Neural progenitor cell (in vitro differentiated cells): ENCODE measurements around the gene NXPH2. TPM values are rescaled to one million over a fixed set of nuclear protein-coding genes. Genes with fewer than 3 reads are reported as not detected.

ENCODE experiments used
- DNase-seq: peaks from one replicate; pipeline ENCODE4 v3.0.0-alpha.2; 2016; ENCODE audit warnings: low spot score
- H2AFZ ChIP-seq: fragments of 200-600 bp; sonication (generic); replicated peaks from 2 replicates; pipeline ENCODE4 v1.6.1; 2016; ENCODE audit warnings: antibody characterized with exemption
- H3F3A ChIP-seq: fragments of 200-600 bp; sonication (generic); 2 replicates; pipeline ENCODE4 v1.6.1; 2016; ENCODE audit warnings: antibody characterized with exemption, low read depth
- H3K27ac ChIP-seq: fragments of 200-600 bp; sonication (generic); 2 replicates; pipeline ENCODE4 v1.5.1; 2016; ENCODE audit warnings: mild to moderate bottlenecking
- H3K27me3 ChIP-seq: fragments of 200-600 bp; sonication (generic); 2 replicates; pipeline ENCODE4 v1.6.1; 2016; ENCODE audit warnings: mild to moderate bottlenecking, moderate library complexity
- H3K36me3 ChIP-seq: fragments of 200-600 bp; sonication (generic); 2 replicates; pipeline ENCODE4 v1.5.1; 2016
- H3K4me1 ChIP-seq: fragments of 200-600 bp; sonication (generic); 2 replicates; pipeline ENCODE4 v1.6.1; 2016; ENCODE audit warnings: mixed run types
- H3K4me2 ChIP-seq: fragments of 200-600 bp; sonication (generic); 2 replicates; pipeline ENCODE4 v1.6.1; 2016
- H3K4me3 ChIP-seq: fragments of 200-600 bp; sonication (generic); 2 replicates; pipeline ENCODE4 v1.5.1; 2016
- H3K79me2 ChIP-seq: fragments of 200-600 bp; sonication (generic); 2 replicates; pipeline ENCODE4 v1.6.1; 2016; ENCODE audit warnings: low read depth
- H3K9ac ChIP-seq: fragments of 200-600 bp; sonication (generic); 2 replicates; pipeline ENCODE4 v1.6.1; 2016
- H3K9me3 ChIP-seq: fragments of 200-600 bp; sonication (generic); 2 replicates; pipeline ENCODE4 v1.5.1; 2016; ENCODE audit warnings: low read depth
- H4K20me1 ChIP-seq: fragments of 200-600 bp; sonication (generic); 2 replicates; pipeline ENCODE4 v1.6.1; 2016; ENCODE audit warnings: low read depth
- H3K27ac Mint-ChIP-seq: 3 replicates; pipeline ENCODE4 v1.8.0; 2021; ENCODE audit warnings: mixed read lengths
- H3K27me3 Mint-ChIP-seq: 2 replicates; pipeline ENCODE4 v1.8.0; 2022; ENCODE audit warnings: low read depth, mild to moderate bottlenecking, inconsistent platforms, moderate library complexity, mixed read lengths; ENCODE audit not compliant: insufficient read depth
- H3K36me3 Mint-ChIP-seq: 3 replicates; pipeline ENCODE4 v1.8.0; 2021; ENCODE audit warnings: mixed read lengths
- H3K4me1 Mint-ChIP-seq: 3 replicates; pipeline ENCODE4 v1.8.0; 2021; ENCODE audit warnings: mixed read lengths
- H3K4me3 Mint-ChIP-seq: 3 replicates; pipeline ENCODE4 v1.8.0; 2021; ENCODE audit warnings: mild to moderate bottlenecking, moderate library complexity, mixed read lengths
- H3K9me3 Mint-ChIP-seq: 3 replicates; pipeline ENCODE4 v1.8.0; 2020; ENCODE audit warnings: mixed read lengths
- CTCF ChIP-seq: fragments of 200-600 bp; sonication (generic); IDR thresholded peaks from 2 replicates; pipeline ENCODE4 v1.5.1; 2017; ENCODE audit warnings: antibody characterized with exemption, mild to moderate bottlenecking
- EZH2 ChIP-seq: fragments of 200-600 bp; sonication (generic); IDR thresholded peaks from 2 replicates; pipeline ENCODE4 v1.6.1; 2017; ENCODE audit warnings: antibody characterized with exemption, mild to moderate bottlenecking, moderate library complexity
- EZH2phosphoT487 ChIP-seq: fragments of 200-600 bp; sonication (generic); IDR thresholded peaks from 2 replicates; pipeline ENCODE4 v1.6.1; 2017; ENCODE audit warnings: antibody characterized with exemption
- total RNA-seq: library from RNA; depleted of rRNA; stranded (reverse); fragments of >200 nt; gene quantifications from 2 replicates; pipeline ENCODE4 v1.2.3, GENCODE V29; 2015; ENCODE audit warnings: low replicate concordance

Gene NXPH2
- total RNA-seq, 1 donor from 2014 or later = 4.3 TPM

- H3K36me3 Mint-ChIP-seq = no peaks in the 10 kb centered on the region
- DNase-seq = peak; percentile 13
Measured at GRCh38 chr2:138814123-138814898, 34.1 kb upstream of the NXPH2 start.

GRCh38 chr2:138811431-138811830 is 31.2 kb upstream of the NXPH2 start:
- no peak overlapping the region for H3K9ac ChIP-seq
- no peak overlapping the region for H3K4me3 Mint-ChIP-seq
- no peak for DNase-seq

More at GRCh38 chr2:138814123-138814898, 34.1 kb upstream of the NXPH2 start:
- no peaks in the 10 kb centered on the region for H3F3A ChIP-seq
- peaks cover 5% of the 10 kb centered on the region for H3K27me3 Mint-ChIP-seq
- H3K4me2 ChIP-seq = no peak overlapping the region
- H3K9ac ChIP-seq = no peak overlapping the region
- H3K27me3 ChIP-seq = no peaks in the 10 kb centered on the region
- no peaks in the 10 kb centered on the region for H4K20me1 ChIP-seq
- H3K4me3 Mint-ChIP-seq = no peak overlapping the region
- H3K79me2 ChIP-seq = no peaks in the 10 kb centered on the region
- no peaks in the 10 kb centered on the region for H3K4me1 Mint-ChIP-seq
- peak; percentile 54 for TF ChIP-seq CTCF
- TF ChIP-seq EZH2phosphoT487 = no peak
- no peak overlapping the region for H3K27ac Mint-ChIP-seq
- H3K36me3 ChIP-seq = no peaks in the 10 kb centered on the region
- no peak overlapping the region for H2AFZ ChIP-seq
- H3K9me3 ChIP-seq = no peaks in the 10 kb centered on the region
- H3K4me3 ChIP-seq = no peak overlapping the region
- H3K4me1 ChIP-seq = peaks cover 14% of the 10 kb centered on the region
- no peak overlapping the region for H3K27ac ChIP-seq
- no peaks in the 10 kb centered on the region for H3K9me3 Mint-ChIP-seq

GRCh38 chr2:138794724-138795123 is 14.5 kb upstream of the NXPH2 start:
- DNase-seq = no peak

More at GRCh38 chr2:138811431-138811830, 31.2 kb upstream of the NXPH2 start:
- TF ChIP-seq EZH2phosphoT487 = no peak
- TF ChIP-seq CTCF = no peak
- no peak for TF ChIP-seq EZH2
- H3K4me1 Mint-ChIP-seq = no peaks in the 10 kb centered on the region
- H3K27me3 Mint-ChIP-seq = peaks cover 5% of the 10 kb centered on the region
- Histone ChIP-seq H4K20me1 (no peaks in the 10 kb centered on the region), H3K9me3 (no peaks in the 10 kb centered on the region), H3K4me3 (no peak overlapping the region), H3K36me3 (no peaks in the 10 kb centered on the region), H3K4me1 (peaks cover 14% of the 10 kb centered on the region), H3K79me2 (no peaks in the 10 kb centered on the region), H2AFZ (no peak overlapping the region), H3F3A (no peaks in the 10 kb centered on the region), H3K27ac (no peak overlapping the region), H3K4me2 (no peak overlapping the region), H3K27me3 (no peaks in the 10 kb centered on the region)
- no peaks in the 10 kb centered on the region for H3K9me3 Mint-ChIP-seq
- H3K36me3 Mint-ChIP-seq = no peaks in the 10 kb centered on the region
- no peak overlapping the region for H3K27ac Mint-ChIP-seq

More at GRCh38 chr2:138794724-138795123, 14.5 kb upstream of the NXPH2 start:
- no peaks in the 10 kb centered on the region for H3K36me3 ChIP-seq
- Mint-ChIP-seq H3K4me3 (no peak overlapping the region), H3K9me3 (peaks cover 7% of the 10 kb centered on the region), H3K4me1 (no peaks in the 10 kb centered on the region), H3K36me3 (no peaks in the 10 kb centered on the region), H3K27me3 (peaks cover 2% of the 10 kb centered on the region), H3K27ac (no peak overlapping the region)
- H3K9me3 ChIP-seq = no peaks in the 10 kb centered on the region
- H3K27me3 ChIP-seq = no peaks in the 10 kb centered on the region
- H3K4me3 ChIP-seq = no peak overlapping the region
- H4K20me1 ChIP-seq = no peaks in the 10 kb centered on the region
- no peak overlapping the region for H3K27ac ChIP-seq
- no peak overlapping the region for H3K4me2 ChIP-seq
- TF ChIP-seq EZH2 (no peak), CTCF (no peak), EZH2phosphoT487 (no peak)
- H2AFZ ChIP-seq = no peak overlapping the region
- H3F3A ChIP-seq = no peaks in the 10 kb centered on the region
- H3K79me2 ChIP-seq = no peaks in the 10 kb centered on the region
- H3K9ac ChIP-seq = no peak overlapping the region
- no peaks in the 10 kb centered on the region for H3K4me1 ChIP-seq
